GM19452 (cell line): ENCODE data around the gene COL13A1.

Experiments used
- ATAC-seq: cut with Tn5 transposase; IDR thresholded peaks from one replicate; pipeline ENCODE4 v1.9.1; 2021; ENCODE audit not compliant: unreplicated experiment

Gene COL13A1

GRCh38 chr10:69939481-69939880 is 137.8 kb downstream of the COL13A1 start:
- ATAC-seq = no peak

DNA sequence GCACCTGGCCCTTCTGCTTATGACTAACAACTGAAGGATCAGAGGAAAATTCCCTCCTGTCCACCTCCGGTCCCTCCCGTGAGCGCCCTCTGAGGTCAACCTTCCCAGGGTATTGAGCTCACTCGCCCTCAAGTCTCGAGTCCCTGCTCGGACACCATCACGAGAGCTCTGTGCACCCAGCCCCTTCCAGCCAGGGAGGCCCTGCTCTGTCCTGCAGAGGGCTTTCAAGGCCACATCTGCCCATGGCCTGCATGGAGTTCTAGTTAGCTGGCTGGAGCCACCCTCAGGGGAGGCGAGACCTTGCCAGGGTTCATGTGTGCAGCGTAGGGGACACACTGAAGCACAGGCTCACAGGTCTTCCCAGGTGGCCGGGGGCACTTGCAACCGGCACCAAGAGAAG is 140.0 kb downstream of the COL13A1 start:
- ATAC-seq = no peak

- no peak for ATAC-seq
Measured at GRCh38 chr10:69943292-69943820, 141.7 kb downstream of the COL13A1 start.

- ATAC-seq = no peak
Measured at GRCh38 chr10:69944761-69945160, 143.1 kb downstream of the COL13A1 start.

GRCh38 chr10:69948261-69948660 is 146.6 kb downstream of the COL13A1 start:
- no peak for ATAC-seq

- no peak for ATAC-seq
Measured at GRCh38 chr10:69949770-69950169, 148.1 kb downstream of the COL13A1 start.

DNA sequence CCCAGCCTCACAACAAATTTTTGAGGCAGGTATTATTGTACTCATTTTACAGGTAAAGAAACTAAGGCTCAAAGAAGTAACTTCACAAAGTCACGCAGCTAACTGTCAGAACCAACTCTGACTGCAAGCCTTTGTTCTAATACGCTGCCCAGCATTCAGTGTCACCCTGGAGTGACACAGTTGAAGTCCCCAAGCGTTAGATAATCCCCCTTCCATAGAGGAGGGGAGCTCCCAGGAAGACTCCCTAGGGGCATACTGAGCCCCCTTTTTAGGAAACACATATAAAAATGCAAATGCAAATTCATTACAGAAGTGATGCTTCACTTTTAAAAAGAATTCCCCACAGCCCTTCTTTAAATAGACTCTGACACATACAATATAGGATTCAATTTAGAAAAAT is 150.0 kb downstream of the COL13A1 start:
- no peak for ATAC-seq

DNA sequence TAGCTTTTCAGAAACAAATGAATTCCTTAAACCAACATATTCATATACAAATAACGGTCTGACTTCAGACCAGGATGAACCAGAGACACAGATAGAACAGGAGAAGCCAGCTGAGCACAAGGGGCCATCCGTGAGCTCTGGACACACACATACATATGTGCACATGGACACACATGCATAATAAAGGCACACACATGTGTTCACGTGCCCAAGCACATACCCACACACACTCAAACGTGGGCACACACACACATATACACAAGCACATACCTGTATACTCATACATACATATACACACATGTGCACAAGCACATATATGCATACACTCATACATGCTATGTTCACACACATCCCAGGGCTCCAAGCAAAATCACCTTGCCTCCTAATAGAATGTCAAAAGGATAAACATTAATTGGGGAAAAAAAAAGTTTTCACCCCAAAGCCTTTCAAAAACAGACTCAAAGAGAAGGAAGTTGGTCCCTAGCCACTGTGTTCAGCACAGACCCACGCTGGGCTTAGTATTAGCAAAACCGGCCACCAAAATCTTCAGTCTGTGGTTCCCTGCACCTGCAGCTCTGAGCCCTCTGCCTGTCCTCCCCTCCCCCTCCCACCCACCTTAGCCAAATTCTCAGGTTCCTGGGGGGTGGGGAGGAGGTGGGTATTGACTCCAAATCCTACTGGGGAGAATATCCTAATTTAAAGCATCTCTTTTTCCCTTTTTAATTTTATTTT is 150.5 kb downstream of the COL13A1 start:
- ATAC-seq = no peak

- no peak for ATAC-seq
Measured at GRCh38 chr10:69952821-69953221, 151.1 kb downstream of the COL13A1 start.

- no peak for ATAC-seq
Measured at GRCh38 chr10:69953851-69954250, 152.1 kb downstream of the COL13A1 start.

GRCh38 chr10:69955211-69955805 is 153.6 kb downstream of the COL13A1 start:
- ATAC-seq = no peak

DNA sequence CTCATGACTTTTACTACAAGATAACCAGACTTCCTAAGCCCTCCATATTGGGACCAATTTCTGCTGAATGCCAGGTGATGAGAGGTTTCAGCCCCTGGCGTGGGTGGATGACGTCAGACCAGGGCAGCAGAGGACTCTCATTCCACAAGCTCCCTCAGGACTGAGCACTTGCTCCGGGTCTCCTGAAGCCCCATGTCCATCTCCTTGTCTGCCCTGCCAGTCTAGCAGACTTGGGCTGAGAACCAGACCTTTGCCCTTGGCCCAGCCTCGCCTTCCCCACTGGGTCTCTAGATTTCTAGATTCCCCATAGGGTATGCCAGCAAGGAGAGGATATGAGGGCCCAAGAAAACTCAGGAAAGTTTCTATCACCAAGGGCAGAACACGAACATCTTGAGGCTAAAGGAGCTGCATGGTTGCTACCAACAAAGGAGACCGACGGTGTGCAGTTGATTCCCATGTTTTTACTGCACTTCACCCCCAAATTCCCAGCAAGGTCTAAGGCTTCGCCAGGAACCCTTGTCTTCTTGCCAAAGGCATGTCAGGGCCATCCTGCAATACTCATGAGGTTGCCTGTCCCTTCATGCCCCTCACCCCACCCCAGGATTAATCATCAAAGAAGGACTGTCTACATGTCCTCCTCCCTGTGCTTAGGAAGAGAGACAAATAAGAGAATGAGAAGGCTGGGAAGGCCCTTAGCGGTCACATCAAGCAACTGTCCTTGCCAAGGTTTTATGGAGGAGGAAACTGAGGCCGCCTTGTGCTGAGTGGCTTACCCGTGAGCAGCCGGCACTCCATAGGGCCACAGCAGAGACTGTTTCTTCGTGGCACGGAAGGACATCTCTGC is 154.4 kb downstream of the COL13A1 start:
- ATAC-seq = no peak

- ATAC-seq = no peak
Measured at GRCh38 chr10:69956741-69957230, 155.1 kb downstream of the COL13A1 start.

DNA sequence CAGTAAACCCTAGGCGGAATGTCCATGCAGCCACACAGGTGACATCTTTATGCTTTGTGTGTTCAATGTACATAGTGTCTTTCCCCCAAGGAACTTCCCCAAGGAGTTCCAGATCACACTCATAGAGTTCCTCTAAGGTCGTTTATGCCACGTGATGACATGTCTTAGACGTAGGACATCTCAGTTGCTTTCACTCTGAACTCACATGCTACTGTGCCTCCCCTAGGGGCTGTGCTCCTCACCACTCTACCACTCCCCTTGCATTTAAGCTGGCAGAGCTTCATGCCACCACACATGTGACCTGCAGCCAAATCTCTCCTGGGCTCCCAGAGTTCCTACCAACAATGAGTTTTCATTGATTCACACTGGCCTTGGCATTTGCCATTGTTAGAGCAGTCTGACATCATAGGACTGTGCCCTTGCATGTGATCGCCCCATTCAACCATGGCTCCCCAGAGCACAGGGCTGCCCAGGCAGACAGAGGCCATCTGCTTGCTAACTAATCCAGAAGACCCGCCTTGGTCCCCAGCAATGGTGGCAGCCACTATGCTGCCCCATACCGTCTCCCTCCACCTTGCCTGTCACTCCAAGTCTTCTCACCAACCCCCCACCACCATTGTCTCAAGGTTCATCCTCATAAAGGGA is 155.7 kb downstream of the COL13A1 start:
- no peak for ATAC-seq

DNA sequence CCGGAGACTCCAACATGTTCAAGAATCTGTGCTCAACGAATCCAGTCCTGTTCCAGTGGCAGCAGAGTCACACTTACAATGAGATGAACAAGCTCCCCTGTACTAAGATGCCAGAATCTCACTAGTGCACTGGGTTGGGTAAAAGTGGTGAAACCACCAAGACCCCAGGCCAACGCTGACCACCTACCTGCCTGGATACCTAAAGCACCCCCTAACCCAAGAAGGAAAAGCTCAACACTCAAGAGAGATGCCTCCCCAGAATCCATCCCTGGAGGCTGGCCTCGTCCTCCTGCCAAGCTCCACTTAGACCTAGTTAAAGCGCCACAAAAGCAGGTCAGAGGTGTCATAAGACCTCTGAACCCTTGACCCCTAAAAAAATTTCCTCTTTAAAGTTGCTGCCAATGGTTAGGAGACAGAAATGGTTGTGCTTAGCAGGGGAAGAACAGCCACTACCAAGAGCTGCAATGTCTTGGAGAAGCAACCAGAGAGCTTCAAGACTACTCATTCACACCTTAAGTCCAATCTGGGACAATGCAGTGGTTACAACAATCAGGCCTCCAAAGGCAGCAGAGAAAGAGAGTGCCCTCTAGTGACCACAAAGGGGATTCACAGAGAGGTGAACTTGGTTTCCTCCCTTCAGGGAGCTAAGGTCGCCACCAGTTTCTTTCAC is 156.3 kb downstream of the COL13A1 start:
- no peak for ATAC-seq

DNA sequence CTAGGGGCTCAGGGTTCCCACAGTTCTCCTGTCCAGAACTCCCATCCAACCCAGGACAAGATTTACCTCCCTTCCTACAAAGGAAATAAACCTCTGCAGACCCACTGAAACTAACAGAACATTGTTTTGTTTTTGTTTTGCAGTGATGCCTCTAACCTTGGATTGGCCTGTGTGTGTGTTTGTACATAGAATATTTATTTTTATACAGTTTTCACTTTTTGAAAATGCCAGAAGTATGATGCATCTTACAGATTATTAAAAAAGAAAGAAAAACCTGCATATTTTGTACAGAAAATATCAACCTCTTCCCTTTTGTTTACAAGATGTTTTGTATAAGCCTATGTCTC is 156.8 kb downstream of the COL13A1 start:
- no peak for ATAC-seq

GRCh38 chr10:69959911-69960310 is 158.2 kb downstream of the COL13A1 start:
- no peak for ATAC-seq

DNA sequence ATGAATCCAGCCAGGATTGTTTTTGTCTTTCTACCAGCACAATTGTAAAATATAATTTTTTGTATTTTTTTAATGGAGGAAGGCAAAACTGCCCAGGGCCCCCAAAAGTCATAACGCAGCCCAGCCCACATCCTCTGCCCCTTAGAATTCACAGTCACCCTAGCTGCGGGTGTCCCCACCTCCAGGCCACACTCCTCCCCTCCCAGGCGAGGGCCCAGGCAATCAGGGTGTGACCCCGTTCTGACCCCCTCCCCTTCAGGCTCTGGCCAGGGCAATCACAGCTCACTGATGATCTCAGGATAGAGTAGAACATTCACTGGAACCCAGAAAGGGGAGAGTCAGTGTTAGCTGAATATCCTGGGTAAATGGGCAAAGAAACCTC is 158.9 kb downstream of the COL13A1 start:
- no peak for ATAC-seq

DNA sequence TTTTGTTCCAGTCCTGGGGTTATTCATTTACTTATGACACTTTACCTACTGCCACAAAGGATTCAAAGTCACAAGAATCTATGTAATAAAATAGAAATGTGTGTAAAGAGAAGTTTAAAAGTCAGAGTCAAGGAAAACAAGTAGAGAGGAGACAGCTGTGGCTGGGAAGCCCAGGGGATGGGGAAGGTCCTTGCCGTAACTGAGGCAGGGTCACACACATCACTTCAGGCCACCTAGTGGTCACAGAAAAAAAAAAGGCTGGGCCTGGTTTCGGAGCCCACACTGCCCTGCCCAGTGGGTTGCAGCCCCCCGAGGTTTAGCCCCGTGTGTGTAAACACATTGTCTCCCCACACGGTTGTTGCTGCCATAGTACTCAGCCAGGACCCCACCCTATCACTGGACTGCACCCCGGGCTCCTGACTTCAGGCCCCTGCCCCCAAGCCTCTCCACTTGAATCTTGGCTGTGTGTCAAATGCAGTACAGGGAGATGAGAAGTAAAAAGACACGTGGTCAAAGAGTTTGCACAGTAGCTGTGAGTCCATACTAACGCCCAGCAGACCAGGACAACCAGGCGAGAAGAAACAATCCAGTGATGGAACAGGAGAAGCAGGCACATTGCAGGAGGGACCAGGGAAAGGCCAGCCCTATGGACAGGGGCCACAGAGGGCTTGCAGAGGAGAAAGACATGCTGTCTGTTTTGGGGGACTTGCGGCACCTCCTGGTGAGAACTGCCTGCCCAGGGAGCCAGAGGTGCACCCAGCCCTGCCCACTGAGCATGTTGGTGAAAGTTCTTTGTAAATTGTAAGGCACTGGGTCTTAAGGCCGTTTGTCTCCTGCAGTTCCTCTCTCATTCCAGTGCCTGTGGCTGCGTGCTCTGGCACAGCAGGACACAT is 159.5 kb downstream of the COL13A1 start:
- ATAC-seq = no peak
